Activated T-cell treated with anti-CD3 and anti-CD28 coated beads, Interleukin-2, amount 50 U/mL, for 48 hours (primary cell): Measurements from ENCODE around the gene TOMM20L.
"Not testable (repeated sequence)": the region's sequence is repeated elsewhere in the genome, so short reads cannot be mapped to it uniquely, and the experiment has no call there.

ENCODE experiments used
- DNase-seq, 2 experiments: peaks; one replicate each; pipeline ENCODE4 v3.0.0-alpha.2; 2020

TOMM20L gene

GRCh38 chr14:58395812-58396788 lies at the start of gene TOMM20L:
Gene TOMM20L (plus strand): TSS chr14:58395930. CDS start chr14:58395958, 28 bp downstream.
- peak; percentile 83 to 87 for DNase-seq

GRCh38 chr14:58353516-58354299 lies 42.0 kb upstream of the TOMM20L start:
- no peak for DNase-seq

GRCh38 chr14:58354808-58355207 lies 40.9 kb upstream of the TOMM20L start:
- no peak for DNase-seq

GRCh38 chr14:58356268-58356667 lies 39.5 kb upstream of the TOMM20L start:
- DNase-seq = no peak

- not testable (repeated sequence) for DNase-seq
These were observed 33.5 kb upstream of the TOMM20L start for GRCh38 chr14:58362272-58362671.

GRCh38 chr14:58362798-58363412 lies 32.8 kb upstream of the TOMM20L start:
- DNase-seq = no peak

GRCh38 chr14:58364316-58364715 lies 31.4 kb upstream of the TOMM20L start:
- DNase-seq = no peak

GRCh38 chr14:58367296-58367695 lies 28.4 kb upstream of the TOMM20L start:
- no peak for DNase-seq

GRCh38 chr14:58368956-58369355 lies 26.8 kb upstream of the TOMM20L start:
- DNase-seq = no peak

GRCh38 chr14:58376791-58377190 lies 18.9 kb upstream of the TOMM20L start:
- no peak for DNase-seq

- DNase-seq = no peak
These were observed 4.9 kb upstream of the TOMM20L start for GRCh38 chr14:58390830-58391229.

GRCh38 chr14:58395562-58395811 lies 243 bp upstream of the TOMM20L start:
- DNase-seq = no peak

- DNase-seq = no peak
These were observed 1.4 kb downstream of the TOMM20L start for GRCh38 chr14:58397156-58397555.

- DNase-seq = no peak
These were observed 2.8 kb downstream of the TOMM20L start for GRCh38 chr14:58398495-58398894.

GRCh38 chr14:58398895-58399294 lies 3.2 kb downstream of the TOMM20L start:
- DNase-seq = no peak

GRCh38 chr14:58401587-58401986 lies 5.9 kb downstream of the TOMM20L start:
- no peak for DNase-seq

GRCh38 chr14:58408681-58409215 lies 13.0 kb downstream of the TOMM20L start:
- no peak for DNase-seq

GRCh38 chr14:58414845-58415244 lies 19.1 kb downstream of the TOMM20L start:
- no peak for DNase-seq

GRCh38 chr14:58415636-58416547 lies 20.2 kb downstream of the TOMM20L start:
- no peak for DNase-seq

GRCh38 chr14:58416934-58417333 lies 21.2 kb downstream of the TOMM20L start:
- not testable (repeated sequence) for DNase-seq

- DNase-seq = peak; percentile 69 to 70
These were observed 31.0 kb downstream of the TOMM20L start for GRCh38 chr14:58426670-58427280.
